GM18498 (cell line): Measurements from ENCODE around the gene NOP9.

ENCODE experiments used
- ATAC-seq: cut with Tn5 transposase; IDR thresholded peaks from one replicate; pipeline ENCODE4 v1.9.1; 2021; ENCODE audit warnings: mild to moderate bottlenecking, moderate library complexity; ENCODE audit not compliant: unreplicated experiment

NOP9 gene

DNA sequence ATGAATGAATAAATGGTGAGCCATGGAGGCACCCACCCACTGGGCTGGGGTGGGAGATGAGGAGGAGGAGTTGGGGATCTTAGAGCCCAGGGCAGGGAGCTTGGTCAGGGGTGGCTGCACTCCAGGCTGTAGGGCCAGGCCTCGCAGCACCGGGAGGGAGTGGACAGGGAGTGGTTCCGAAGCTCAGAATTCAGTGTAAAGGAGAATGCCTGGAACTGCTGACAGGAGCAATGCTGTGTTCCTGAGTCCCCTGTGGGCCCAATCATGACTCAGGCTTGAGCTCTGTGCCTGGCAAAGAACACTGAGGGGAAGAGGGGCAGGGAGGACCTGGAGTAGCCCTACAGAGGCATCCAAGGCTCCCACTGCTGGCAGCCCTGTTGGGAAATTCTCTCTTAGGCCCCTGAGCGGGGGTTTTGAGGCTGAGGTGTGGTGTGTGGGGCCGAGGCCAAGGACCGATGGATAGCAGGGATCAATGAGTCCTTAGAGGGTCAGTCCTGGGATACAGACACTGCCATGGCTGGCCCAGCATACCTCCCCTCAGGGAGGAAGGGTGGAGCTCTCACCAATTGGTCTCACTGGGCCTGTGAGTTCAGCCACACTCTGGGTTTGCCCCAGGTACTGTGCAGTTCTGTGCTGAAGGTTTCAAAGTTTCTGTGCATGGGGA lies 18.7 kb upstream of the NOP9 start:
- ATAC-seq = no peak

GRCh38 chr14:24281636-24282035 lies 18.0 kb upstream of the NOP9 start:
- no peak for ATAC-seq

- no peak for ATAC-seq
Measured at GRCh38 chr14:24282736-24283135, 16.9 kb upstream of the NOP9 start.

- no peak for ATAC-seq
Measured at GRCh38 chr14:24283796-24284460, 15.7 kb upstream of the NOP9 start.

GRCh38 chr14:24284501-24285035 lies 15.1 kb upstream of the NOP9 start:
- no peak for ATAC-seq

DNA sequence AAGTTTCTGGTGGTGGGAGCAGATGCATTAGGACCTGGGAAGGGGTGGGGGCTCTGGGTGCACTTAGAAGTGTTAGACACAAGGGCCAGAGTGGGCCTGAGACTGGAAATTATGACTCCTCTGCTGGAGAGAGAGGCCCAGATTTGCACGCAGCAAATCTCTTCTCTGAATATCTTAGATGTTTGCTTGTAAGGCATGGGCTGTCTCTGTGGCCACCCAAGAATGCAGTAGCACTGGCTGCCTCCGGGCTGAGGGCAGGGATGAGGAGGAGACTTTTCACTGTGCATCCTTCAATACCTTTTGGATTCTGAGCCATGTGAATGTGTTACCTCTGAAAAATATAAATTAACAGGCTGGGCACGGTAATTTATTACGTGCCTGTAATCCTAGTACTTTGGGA lies 14.3 kb upstream of the NOP9 start:
- ATAC-seq = no peak

DNA sequence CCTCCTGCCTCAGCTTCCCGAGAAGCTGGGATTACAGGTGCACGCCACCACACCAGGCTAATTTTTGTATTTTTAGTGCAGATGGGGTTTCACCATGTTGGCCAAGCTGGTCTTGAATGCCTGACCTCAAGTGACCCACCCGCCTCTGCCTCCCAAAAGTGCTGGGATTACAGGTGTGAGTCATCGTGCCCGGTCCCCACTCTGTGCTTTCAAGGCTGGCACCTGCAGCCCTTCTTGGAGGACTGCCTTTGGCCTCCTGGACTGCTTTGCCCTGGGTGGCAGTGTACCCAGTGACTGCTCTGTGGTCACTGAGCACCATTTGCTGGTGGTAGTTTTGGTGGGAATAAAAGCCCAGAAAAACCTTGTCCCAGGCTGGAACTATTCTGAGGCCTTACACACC lies 12.7 kb upstream of the NOP9 start:
- no peak for ATAC-seq

- peak; percentile 65 for ATAC-seq
Measured at GRCh38 chr14:24289649-24290280, 9.9 kb upstream of the NOP9 start.

- no peak for ATAC-seq
Measured at GRCh38 chr14:24290746-24291145, 8.9 kb upstream of the NOP9 start.

DNA sequence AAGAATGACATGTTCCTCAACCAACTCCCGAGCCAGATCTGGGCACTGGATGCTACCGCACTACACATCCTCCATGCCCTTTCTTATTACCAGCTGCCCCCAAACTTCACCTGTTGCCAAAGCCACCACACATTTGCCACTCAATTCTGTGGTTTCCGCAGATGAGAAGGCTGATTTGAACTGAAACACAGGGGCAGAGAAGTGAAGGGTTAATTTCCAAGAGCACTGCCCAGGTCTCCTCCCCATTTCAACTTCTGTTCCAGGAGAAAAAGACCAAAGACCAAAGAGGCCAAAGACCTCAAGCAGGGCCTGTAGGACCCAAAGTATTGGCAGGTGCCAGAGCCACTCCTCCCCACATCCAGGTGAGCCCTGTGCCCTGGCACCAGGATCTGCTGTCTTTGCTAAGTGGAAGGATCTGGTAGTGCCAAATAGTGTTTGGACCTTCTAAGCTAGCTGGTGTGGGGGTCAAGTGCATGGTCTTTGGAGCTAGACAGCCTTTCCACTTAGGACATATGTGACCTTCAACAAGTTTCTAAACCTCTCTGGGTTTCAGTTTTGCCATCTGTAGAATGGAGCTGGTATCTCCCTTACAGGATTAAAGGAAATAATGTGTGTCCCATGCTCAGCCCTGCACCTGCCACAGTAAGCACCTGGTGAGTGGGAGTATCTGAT lies 8.1 kb upstream of the NOP9 start:
- no peak for ATAC-seq

DNA sequence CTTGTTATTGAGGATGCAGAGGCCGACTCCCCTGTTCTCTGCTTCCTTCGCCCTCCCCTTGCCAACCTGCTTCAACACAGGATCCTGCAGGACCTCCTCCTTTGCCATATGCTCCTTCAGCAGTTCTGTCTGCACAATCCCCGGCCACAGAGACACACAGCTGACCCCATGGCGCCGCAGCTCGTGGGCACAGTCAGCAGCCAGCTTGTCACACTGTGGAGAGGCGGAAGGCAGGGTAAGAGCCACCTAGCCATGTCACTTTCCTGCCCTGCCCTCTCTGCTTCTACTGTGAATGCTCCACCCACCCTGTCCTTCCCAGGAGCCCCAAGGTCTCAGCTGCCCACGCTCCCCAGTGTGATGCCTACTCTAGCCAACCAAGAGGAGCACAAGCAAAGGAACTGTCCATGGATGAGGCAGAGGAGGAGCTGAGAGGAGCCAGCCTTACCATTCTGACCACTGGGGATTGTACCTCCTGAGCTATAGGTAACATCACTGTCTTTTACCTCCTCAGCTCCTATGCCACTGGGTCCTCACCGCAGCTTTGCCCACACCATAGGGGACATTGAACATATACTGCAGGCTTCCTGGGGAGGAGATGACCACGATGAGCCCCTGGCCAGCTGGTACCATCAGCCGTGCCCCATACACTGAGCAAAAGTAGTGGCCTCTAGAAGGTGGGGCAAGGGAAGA lies 7.4 kb upstream of the NOP9 start:
- no peak for ATAC-seq

DNA sequence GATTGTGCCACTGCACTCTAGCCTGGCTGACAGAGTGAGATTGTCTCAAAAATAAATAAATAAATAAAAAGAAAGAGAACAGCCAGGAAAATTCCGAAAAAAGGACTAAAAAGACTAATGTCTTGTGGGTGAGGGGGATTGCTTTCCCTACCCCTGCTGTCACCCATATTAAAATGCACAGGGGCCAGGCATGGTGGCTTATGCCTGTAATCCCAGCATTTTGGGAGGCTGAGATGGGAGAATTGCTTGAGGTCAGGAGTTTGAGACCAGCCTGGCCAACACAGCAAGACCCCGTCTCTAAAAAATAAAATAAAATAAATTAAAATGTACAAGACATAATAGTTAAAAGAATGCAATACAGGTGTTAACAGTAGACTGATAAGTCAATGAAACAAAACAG lies 6.1 kb upstream of the NOP9 start:
- ATAC-seq = no peak

DNA sequence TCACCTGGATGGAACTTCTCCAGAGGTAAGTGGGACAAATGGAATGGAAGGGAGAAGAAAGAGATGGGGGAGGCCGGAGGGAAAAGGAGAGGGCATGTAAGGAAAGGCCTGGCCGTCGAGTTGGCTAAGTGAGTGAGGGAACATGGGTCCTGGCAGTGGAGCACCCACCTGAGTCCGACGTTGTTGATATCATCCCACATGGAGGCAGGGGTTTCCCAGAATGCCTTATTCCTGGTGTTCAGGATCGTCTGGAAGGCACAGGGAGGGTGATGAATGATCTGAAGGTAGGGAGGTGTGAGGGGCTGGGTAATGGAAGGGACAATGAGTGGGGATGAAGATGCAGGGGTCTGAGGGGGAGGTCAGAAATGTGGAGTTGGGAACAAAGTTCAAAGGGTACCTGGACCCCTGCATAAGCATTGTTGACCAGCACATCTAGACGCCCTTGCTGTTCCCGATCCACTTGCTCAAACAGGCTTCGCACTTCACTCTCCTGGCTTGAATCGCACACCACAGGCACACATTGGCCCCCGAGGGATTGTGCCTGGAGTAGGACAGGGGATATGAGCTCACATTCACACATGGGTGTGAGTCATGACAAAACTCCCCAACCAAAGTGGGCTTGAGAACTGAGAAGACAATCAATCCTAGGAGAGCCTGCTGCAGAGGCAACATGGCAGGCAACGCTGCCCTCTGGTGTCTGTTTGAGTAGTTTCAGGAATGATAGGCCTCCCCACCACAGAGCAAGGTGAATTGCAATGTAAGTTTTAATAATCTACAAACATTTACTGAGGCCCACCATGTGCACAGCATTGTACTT lies 3.1 kb upstream of the NOP9 start:
- ATAC-seq = peak; percentile 48

GRCh38 chr14:24297190-24297964 lies 2.3 kb upstream of the NOP9 start:
- peak; percentile 14 for ATAC-seq

DNA sequence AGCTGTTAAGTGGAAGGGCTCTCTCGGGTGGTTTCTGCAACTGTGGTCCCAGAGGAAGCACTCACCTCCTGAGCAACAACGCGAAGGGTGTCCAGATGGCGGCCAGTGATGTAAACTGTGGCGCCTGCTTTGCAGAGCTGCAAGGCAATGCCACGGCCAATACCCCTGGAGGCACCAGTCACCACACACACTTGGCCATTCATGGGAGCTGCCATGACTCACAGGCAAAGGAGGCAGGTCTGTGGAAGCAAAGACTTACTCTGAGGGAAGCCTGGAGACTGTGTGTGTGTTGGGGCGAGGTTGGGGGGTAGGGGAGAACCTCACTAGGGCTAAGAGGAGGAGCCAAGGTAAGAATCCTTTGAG lies 777 bp upstream of the NOP9 start:
- ATAC-seq = no peak

GRCh38 chr14:24300326-24300980 lies 803 bp downstream of the NOP9 start:
- ATAC-seq = no peak

GRCh38 chr14:24304019-24304387 lies 4.4 kb downstream of the NOP9 start:
- no peak for ATAC-seq

DNA sequence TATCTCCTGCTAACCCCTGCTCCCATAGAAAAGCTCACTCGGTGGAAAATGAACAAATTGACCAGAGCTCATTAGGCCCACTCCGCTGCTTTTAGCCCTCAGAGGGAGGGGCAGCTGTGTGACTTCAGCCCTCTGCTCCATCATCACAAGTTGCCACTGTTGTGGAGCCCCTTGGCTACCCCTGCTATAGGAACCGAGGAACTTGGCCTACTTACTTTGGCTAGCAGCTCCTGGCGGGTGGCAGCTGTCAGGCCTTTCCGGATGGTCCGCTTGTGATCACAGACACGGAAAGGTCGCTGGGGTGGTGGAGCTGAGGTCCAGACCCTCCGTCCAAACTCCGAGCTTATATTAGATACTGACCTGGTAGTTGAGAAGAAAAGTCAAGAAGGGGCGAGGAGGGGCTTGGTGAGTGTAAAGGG lies 7.5 kb downstream of the NOP9 start:
- no peak for ATAC-seq
